HFF-Myc (cell line): ENCODE measurements around the gene SYCE3.

ENCODE experiments used
- DNase-seq: peaks from one replicate; pipeline ENCODE4 v3.0.0-alpha.2; 2011; ENCODE audit warnings: low read depth; ENCODE audit errors: extremely low read depth
- H3K4me3 ChIP-seq: replicated peaks from 2 replicates; pipeline ENCODE4 v1.5.1; 2011; ENCODE audit warnings: low read depth, mild to moderate bottlenecking, control low read depth, low read length
- CTCF ChIP-seq: IDR thresholded peaks from 2 replicates; pipeline ENCODE4 v1.5.1; 2012; ENCODE audit warnings: mild to moderate bottlenecking, low read depth, low read length, control low read depth; ENCODE audit errors: missing control alignments

SYCE3 gene

GRCh38 chr22:50604256-50605001, 41.7 kb upstream of the SYCE3 start:
- no peak overlapping the region for H3K4me3 ChIP-seq
- DNase-seq = no peak
- no peak for TF ChIP-seq CTCF

- no peak overlapping the region for H3K4me3 ChIP-seq
- TF ChIP-seq CTCF = no peak
- no peak for DNase-seq
These were observed 41.0 kb upstream of the SYCE3 start for GRCh38 chr22:50603511-50604255.

GRCh38 chr22:50602338-50602700, 39.6 kb upstream of the SYCE3 start:
- DNase-seq = no peak
- H3K4me3 ChIP-seq = no peak overlapping the region
- no peak for TF ChIP-seq CTCF

GRCh38 chr22:50601669-50602337, 39.1 kb upstream of the SYCE3 start:
- DNase-seq = no peak
- TF ChIP-seq CTCF = no peak
- H3K4me3 ChIP-seq = no peak overlapping the region

- no peak for DNase-seq
- no peak for TF ChIP-seq CTCF
- H3K4me3 ChIP-seq = no peak overlapping the region
These were observed 38.4 kb upstream of the SYCE3 start for GRCh38 chr22:50600967-50601668.

GRCh38 chr22:50600538-50600937, 37.8 kb upstream of the SYCE3 start, which contains the start of gene MAPK8IP2:
TSS of gene MAPK8IP2 (plus strand) at chr22:50600793. CDS start at chr22:50600819, 26 bp downstream.
- H3K4me3 ChIP-seq = no peak within 1 kb of the TSS
- DNase-seq = no peak
- no peak for TF ChIP-seq CTCF
